Activated CD8-positive, alpha-beta T cell treated with anti-CD3 and anti-CD28 coated beads, Interleukin-2, amount 10 ng/mL, durations not matched to agents 7 days and 5 days (primary cell): Measurements from ENCODE around the gene FAM174C. TPM values are rescaled to one million over a fixed set of nuclear protein-coding genes. Genes with fewer than 3 reads are reported as not detected.

Experiments
- ATAC-seq: fragments of 150-1000 bp; cut with Tn5 transposase; one replicate; pipeline ENCODE4 v1.10.0; 2021; ENCODE audit warnings: moderate library complexity
- CTCF ChIA-PET: fragments of 350-600 bp; sonication (Branson Sonifier 250); formaldehyde crosslinking; loops from one replicate; lab custom pipeline; 2021; ENCODE audit warnings: antibody characterized with exemption; lab: Charles Lee
- POLR2A ChIA-PET: fragments of 350-600 bp; sonication (Branson Sonifier 250); formaldehyde crosslinking; loops from one replicate; lab custom pipeline; 2021; ENCODE audit warnings: antibody characterized with exemption; lab: Charles Lee
- DNase-seq: peaks from one replicate; pipeline ENCODE4 v3.0.0-alpha.2; 2020
- H3K27ac Mint-ChIP-seq: one replicate; pipeline ENCODE4 v1.8.0; 2021; ENCODE audit warnings: mild to moderate bottlenecking, mixed read lengths
- H3K27me3 Mint-ChIP-seq: one replicate; pipeline ENCODE4 v1.8.0; 2021; ENCODE audit warnings: low read depth, mixed read lengths
- H3K36me3 Mint-ChIP-seq: one replicate; pipeline ENCODE4 v1.8.0; 2021; ENCODE audit warnings: low read depth, mixed read lengths
- H3K4me1 Mint-ChIP-seq: one replicate; pipeline ENCODE4 v1.8.0; 2021; ENCODE audit warnings: low read depth, mixed read lengths
- H3K4me3 Mint-ChIP-seq: one replicate; pipeline ENCODE4 v1.8.0; 2021; ENCODE audit warnings: mild to moderate bottlenecking, mixed read lengths
- H3K9me3 Mint-ChIP-seq: one replicate; pipeline ENCODE4 v1.8.0; 2022; ENCODE audit warnings: mixed read lengths; ENCODE audit not compliant: insufficient read depth
- total RNA-seq, 2 experiments: library from RNA; stranded (reverse); gene quantifications; one replicate each; pipeline ENCODE4 v1.2.3, GENCODE V29; 2021

FAM174C gene
- total RNA-seq, 2 experiments from 2014 or later = 57.1 TPM

DNA sequence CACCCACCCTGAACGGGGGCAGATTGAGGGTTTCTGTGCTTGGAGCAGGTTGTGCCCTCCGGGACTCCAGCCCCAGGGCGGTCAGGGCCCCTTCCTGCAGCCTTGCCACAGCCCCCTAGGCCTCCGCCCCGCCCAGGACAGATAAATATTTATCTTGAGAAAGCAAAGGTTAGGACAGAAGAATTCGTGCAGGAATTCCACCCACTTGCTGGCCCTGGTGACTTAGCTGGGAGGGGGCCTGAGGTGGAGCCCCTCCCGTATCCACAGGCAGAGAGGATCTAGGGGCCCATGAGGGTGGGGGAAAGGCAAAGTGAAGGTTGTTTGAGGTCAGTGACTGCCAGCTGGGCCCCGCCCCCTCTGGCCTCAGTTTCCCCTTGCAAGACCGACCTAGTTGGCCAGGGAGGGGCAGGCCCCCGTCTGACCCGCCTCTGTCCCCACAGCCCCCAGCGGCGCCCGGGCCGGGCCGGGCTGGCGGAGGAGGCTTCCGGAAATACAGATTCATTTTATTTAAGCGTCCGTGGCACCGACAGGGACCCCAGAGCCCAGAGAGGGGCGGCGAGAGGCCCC is 21.7 kb upstream of the FAM174C start:
- H3K9me3 Mint-ChIP-seq = no peaks in the 10 kb centered on the region
- ChIA-PET CTCF (interaction anchor here (0.7 to 4.9 kb wide), 4 partner anchors 8 to 15 kb away, joined by 3 to 45 read pairs (median 16); partner anchors contain the start of gene CIRBP), POLR2A (interaction anchor here (1.2 to 3.2 kb wide), 5 partner anchors 9 to 22 kb away, joined by 3 to 52 read pairs (median 10); partner anchors contain the start of genes CIRBP and FAM174C)
- ATAC-seq (no peak), DNase-seq (no peak)
- H3K27ac Mint-ChIP-seq = peak overlapping the region; percentile 79
- H3K4me1 Mint-ChIP-seq = peaks cover 35% of the 10 kb centered on the region
- no peaks in the 10 kb centered on the region for H3K27me3 Mint-ChIP-seq
- peaks cover 61% of the 10 kb centered on the region for H3K36me3 Mint-ChIP-seq
- peak overlapping the region; percentile 91 for H3K4me3 Mint-ChIP-seq

DNA sequence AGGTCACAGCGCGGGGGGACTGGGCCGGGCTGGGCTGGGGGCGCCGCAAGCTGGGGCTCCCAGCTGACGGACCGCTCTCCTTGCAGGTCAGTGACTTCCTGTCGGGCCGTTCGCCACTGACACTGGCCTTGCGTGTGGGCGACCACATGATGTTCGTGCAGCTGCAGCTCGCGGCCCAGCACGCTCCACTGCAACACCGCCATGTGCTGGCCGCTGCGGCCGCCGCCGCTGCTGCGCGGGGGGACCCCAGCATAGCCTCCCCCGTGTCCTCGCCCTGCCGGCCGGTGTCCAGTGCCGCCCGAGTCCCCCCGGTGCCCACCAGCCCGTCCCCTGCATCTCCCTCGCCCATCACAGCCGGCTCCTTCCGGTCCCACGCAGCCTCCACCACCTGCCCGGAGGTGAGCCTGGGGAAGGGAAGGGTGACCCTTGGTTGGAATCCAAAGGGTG is 21.2 kb upstream of the FAM174C start:
- Mint-ChIP-seq H3K9me3 (no peaks in the 10 kb centered on the region), H3K27ac (peak overlapping the region; percentile 41), H3K27me3 (no peaks in the 10 kb centered on the region), H3K4me3 (no peak overlapping the region), H3K36me3 (peaks cover 66% of the 10 kb centered on the region), H3K4me1 (peaks cover 40% of the 10 kb centered on the region)
- no peak for DNase-seq
- no peak for ATAC-seq
- ChIA-PET POLR2A (interaction anchor here (1.8 to 3.2 kb wide), 4 partner anchors 10 to 19 kb away, joined by 10 to 52 read pairs (median 10); partner anchors contain the start of gene CIRBP), CTCF (interaction anchor here (1.8 to 4.9 kb wide), 3 partner anchors 10 to 13 kb away, joined by 9 to 45 read pairs (median 29); no protein-coding TSS in a partner anchor)

DNA sequence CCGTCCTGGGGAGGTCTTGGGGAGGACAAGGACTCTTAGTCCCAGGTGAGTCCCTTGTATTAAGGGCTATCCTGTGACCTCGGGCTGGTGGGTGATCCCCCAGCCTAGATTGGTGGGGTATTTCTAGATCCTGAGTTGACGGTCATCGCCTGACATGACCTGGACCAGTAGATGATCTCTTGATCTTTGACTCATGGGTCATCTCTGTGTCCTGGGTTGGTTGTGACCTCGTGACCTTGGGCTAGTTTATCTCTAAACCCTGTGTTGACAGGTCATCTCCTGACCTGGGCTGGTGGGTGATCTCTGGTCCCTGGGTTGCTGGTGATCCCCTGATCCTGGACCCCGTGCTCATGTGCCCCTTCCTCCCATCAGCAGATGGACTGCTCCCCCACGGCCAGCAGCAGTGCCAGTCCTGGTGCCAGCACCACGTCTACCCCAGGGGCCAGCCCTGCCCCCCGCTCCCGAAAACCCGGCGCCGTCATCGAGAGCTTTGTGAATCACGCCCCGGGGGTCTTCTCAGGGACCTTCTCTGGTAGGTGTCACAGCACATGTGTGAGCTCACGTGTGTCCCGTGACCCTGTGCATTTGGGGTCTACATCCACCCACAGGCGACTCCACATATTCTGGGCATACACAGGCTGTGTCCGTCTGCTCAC is 20.7 kb upstream of the FAM174C start:
- Mint-ChIP-seq H3K27me3 (no peaks in the 10 kb centered on the region), H3K36me3 (peaks cover 70% of the 10 kb centered on the region), H3K4me1 (peaks cover 46% of the 10 kb centered on the region), H3K9me3 (no peaks in the 10 kb centered on the region), H3K4me3 (peak overlapping the region; percentile 42), H3K27ac (peak overlapping the region; percentile 41)
- ChIA-PET CTCF (interaction anchor here (2.4 to 4.9 kb wide), 2 partner anchors 10 to 12 kb away, joined by 9 to 45 read pairs; no protein-coding TSS in a partner anchor), POLR2A (interaction anchor here (6.9 kb wide), 1 partner anchor 14 kb away, joined by 73 read pairs; the partner anchor contains the start of gene CIRBP)
- ATAC-seq = no peak
- no peak for DNase-seq

- CTCF ChIA-PET = interaction anchor here (2.4 to 4.9 kb wide), 2 partner anchors 11 kb away, joined by 9 to 45 read pairs; no protein-coding TSS in a partner anchor
- peak overlapping the region; percentile 41 for H3K27ac Mint-ChIP-seq
- no peaks in the 10 kb centered on the region for H3K27me3 Mint-ChIP-seq
- peak overlapping the region; percentile 42 for H3K4me3 Mint-ChIP-seq
- H3K36me3 Mint-ChIP-seq = peaks cover 69% of the 10 kb centered on the region
- H3K4me1 Mint-ChIP-seq = peaks cover 50% of the 10 kb centered on the region
- no peaks in the 10 kb centered on the region for H3K9me3 Mint-ChIP-seq
- DNase-seq = no peak
- POLR2A ChIA-PET = interaction anchor here (6.9 kb wide), 1 partner anchor 13 kb away, joined by 73 read pairs; the partner anchor contains the start of gene CIRBP
- no peak for ATAC-seq
Observed at GRCh38 chr19:1255186-1256161, 19.9 kb upstream of the FAM174C start.

DNA sequence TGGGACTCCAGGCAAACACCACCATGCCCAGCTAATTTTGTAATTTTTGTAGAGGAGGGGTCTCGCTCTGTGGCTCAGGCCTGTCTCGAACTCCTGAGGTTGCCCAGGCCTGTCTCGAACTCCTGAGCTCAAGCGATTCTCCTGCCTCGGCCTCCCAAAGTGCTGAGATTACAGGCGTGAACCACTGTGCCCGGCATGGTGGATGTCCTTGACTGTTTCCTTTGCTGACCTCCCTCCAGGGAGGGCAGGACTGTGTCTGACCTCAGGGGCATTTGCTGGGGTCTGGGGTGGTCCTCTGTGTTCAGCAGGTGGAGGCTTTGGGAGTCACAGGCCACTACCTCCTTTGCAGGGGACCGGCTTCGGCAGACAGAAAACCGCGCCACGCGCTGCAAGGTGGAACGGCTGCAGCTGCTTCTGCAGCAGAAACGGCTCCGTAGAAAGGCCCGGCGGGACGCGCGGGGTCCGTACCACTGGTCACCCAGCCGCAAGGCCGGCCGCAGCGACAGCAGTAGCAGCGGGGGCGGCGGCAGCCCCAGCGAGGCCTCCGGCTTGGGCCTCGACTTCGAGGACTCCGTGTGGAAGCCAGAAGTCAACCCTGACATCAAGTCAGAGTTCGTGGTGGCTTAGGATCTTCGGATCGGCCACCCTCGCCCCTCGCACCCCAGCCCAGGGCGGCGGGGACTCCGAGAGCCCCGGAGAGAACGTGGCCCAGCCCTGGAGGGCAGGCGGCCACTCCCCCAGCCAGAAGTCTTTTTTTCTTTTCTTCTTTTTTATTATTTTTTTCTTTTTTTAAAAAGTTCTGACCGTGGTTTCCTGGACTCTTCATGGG is 18.5 kb upstream of the FAM174C start:
- Mint-ChIP-seq H3K27ac (peak overlapping the region; percentile 92), H3K4me3 (peak overlapping the region; percentile 97), H3K36me3 (peaks cover 66% of the 10 kb centered on the region), H3K9me3 (no peaks in the 10 kb centered on the region), H3K4me1 (peaks cover 56% of the 10 kb centered on the region), H3K27me3 (no peaks in the 10 kb centered on the region)
- POLR2A ChIA-PET = interaction anchor here (0.6 to 6.9 kb wide), 2 partner anchors 12 to 88 kb away, joined by 3 to 73 read pairs; partner anchors contain the start of gene CIRBP
- DNase-seq = no peak
- CTCF ChIA-PET = interaction anchor here (2.4 to 4.9 kb wide), 2 partner anchors 10 to 13 kb away, joined by 9 to 45 read pairs; no protein-coding TSS in a partner anchor
- ATAC-seq = no peak

DNA sequence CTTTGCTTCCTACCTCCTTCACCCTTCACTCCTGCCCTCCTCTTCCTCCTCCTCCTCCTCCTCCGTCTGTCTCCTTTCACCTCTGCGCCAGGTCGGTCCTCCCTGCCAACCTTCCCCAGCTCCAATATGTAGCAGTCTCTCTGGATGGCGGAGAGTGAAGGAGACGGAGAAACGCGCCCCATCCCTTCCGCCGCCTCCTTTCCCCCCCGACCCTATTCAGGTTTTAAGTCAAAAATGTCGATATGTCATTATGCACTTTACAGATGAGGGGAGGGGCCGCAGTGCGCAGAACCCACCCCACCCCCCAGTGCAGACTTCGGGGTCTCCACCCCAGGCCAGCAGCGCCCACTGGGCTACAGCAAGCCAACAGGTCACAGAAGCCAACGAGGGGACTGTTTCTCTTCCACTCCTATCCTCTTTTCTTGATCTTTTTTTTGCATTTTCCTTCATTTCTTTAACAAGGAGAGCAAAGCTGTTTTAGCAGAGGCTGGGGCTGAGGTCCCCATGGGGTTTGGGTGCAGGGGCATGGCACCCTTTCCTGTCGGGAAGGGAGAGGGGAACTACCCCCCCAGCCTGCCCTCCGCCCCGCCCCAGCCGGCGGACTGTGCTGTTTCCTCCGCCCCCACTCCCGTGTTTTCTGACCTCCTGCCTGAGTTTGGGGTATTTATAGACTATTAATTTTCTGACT is 17.7 kb upstream of the FAM174C start:
- POLR2A ChIA-PET = interaction anchor here (0.6 to 6.9 kb wide), 2 partner anchors 11 to 88 kb away, joined by 3 to 73 read pairs; partner anchors contain the start of gene CIRBP
- H3K27ac Mint-ChIP-seq = peak overlapping the region; percentile 92
- H3K27me3 Mint-ChIP-seq = no peaks in the 10 kb centered on the region
- peak overlapping the region; percentile 97 for H3K4me3 Mint-ChIP-seq
- DNase-seq (no peak), ATAC-seq (no peak)
- peaks cover 62% of the 10 kb centered on the region for H3K36me3 Mint-ChIP-seq
- H3K4me1 Mint-ChIP-seq = peaks cover 61% of the 10 kb centered on the region
- CTCF ChIA-PET = no interaction called here
- no peaks in the 10 kb centered on the region for H3K9me3 Mint-ChIP-seq

- Mint-ChIP-seq H3K9me3 (no peaks in the 10 kb centered on the region), H3K27me3 (no peaks in the 10 kb centered on the region), H3K36me3 (peaks cover 61% of the 10 kb centered on the region), H3K4me1 (peaks cover 66% of the 10 kb centered on the region), H3K4me3 (peak overlapping the region; percentile 97), H3K27ac (peak overlapping the region; percentile 92)
- ChIA-PET CTCF (no interaction called here), POLR2A (interaction anchor here (0.6 to 6.9 kb wide), 5 partner anchors 11 to 1773 kb away, joined by 3 to 73 read pairs (median 5); partner anchors contain the start of genes CIRBP and FAM174C)
- DNase-seq (no peak), ATAC-seq (no peak)
Observed at GRCh38 chr19:1258163-1258492, 17.2 kb upstream of the FAM174C start.

DNA sequence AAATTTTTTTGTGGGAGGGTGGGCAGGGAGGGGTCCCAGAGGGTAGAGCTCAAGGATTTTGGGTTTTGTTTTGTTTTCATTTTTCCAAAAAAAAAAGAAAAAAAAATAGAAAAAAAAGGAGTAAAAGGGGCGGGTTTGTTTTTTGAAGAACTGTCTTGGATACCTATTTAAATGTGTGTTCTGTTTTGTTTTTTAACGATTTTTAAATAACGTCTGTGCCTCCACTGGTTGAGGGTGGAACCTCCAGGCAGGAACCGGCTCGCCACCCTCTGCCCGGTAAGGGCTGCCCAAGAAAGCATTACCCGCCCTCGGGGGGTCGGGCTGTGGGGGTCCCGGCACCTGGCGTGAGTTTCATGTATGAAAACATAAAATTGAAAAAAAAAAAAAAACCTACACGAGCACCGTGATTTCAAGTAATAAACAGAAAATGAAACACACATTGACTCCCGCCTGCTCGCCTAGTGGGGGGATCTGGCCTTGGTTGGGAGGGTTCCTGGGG is 16.6 kb upstream of the FAM174C start:
- ChIA-PET POLR2A (interaction anchor here (0.6 to 6.9 kb wide), 6 partner anchors 10 to 1772 kb away, joined by 3 to 73 read pairs (median 4); partner anchors contain the start of genes CIRBP and FAM174C), CTCF (interaction anchor here (0.9 to 2.0 kb wide), 2 partner anchors 14 to 21 kb away, joined by 3 to 14 read pairs; no protein-coding TSS in a partner anchor)
- ATAC-seq (no peak), DNase-seq (no peak)
- Mint-ChIP-seq H3K36me3 (peaks cover 58% of the 10 kb centered on the region), H3K27me3 (no peaks in the 10 kb centered on the region), H3K4me1 (peaks cover 65% of the 10 kb centered on the region), H3K27ac (peak overlapping the region; percentile 92), H3K9me3 (no peaks in the 10 kb centered on the region), H3K4me3 (peak overlapping the region; percentile 97)

GRCh38 chr19:1259206-1259875 is 16.0 kb upstream of the FAM174C start:
- DNase-seq = peak; percentile 84
- Mint-ChIP-seq H3K27me3 (no peaks in the 10 kb centered on the region), H3K27ac (peak overlapping the region; percentile 92), H3K4me3 (peak overlapping the region; percentile 97), H3K9me3 (no peaks in the 10 kb centered on the region), H3K36me3 (peaks cover 57% of the 10 kb centered on the region), H3K4me1 (peaks cover 68% of the 10 kb centered on the region)
- ChIA-PET POLR2A (interaction anchor here (0.8 to 6.9 kb wide), 7 partner anchors 9 to 187 kb away, joined by 3 to 73 read pairs (median 3); partner anchors contain the start of genes CIRBP and FAM174C), CTCF (interaction anchor here (0.8 to 2.0 kb wide), 3 partner anchors 9 to 20 kb away, joined by 3 to 14 read pairs (median 3); no protein-coding TSS in a partner anchor)
- peak; percentile 40 for ATAC-seq
